HepG2 (cell line): ENCODE measurements around the gene KNG1. TPM values are rescaled to one million over a fixed set of nuclear protein-coding genes. Genes with fewer than 3 reads are reported as not detected.

ENCODE experiments used
- ATF4 ChIP-seq, 2 experiments: fragments of 450-650 bp in 1 of 2; sonication (generic) in 1 of 2; formaldehyde crosslinking; IDR thresholded peaks; 2 replicates each; pipeline versions ENCODE4 v1.5.0 to v1.8.0; 2020 to 2022; ENCODE audit warnings: mild to moderate bottlenecking in 1 of 2, missing genetic modification reagents in 1 of 2
- BRD4 ChIP-seq: sonication (generic); formaldehyde crosslinking; IDR thresholded peaks from 2 replicates; pipeline ENCODE4 v1.4.0; 2020; ENCODE audit warnings: missing genetic modification reagents
- CREB3 ChIP-seq: sonication (generic); formaldehyde crosslinking; IDR thresholded peaks from 2 replicates; pipeline ENCODE4 v1.5.0; 2020; ENCODE audit warnings: missing genetic modification reagents
- EHMT2 ChIP-seq: fragments of 200-600 bp; sonication (generic); IDR thresholded peaks from 2 replicates; pipeline ENCODE4 v1.7.0; 2017; ENCODE audit warnings: antibody characterized with exemption, low read depth, low read length, borderline replicate concordance
- FOXJ3 ChIP-seq: sonication (generic); formaldehyde crosslinking; IDR thresholded peaks from 2 replicates; pipeline ENCODE4 v1.4.0; 2020; ENCODE audit warnings: missing genetic modification reagents, mild to moderate bottlenecking, borderline replicate concordance
- HMG20A ChIP-seq: IDR thresholded peaks from 2 replicates; pipeline ENCODE4 v1.6.1; 2016; ENCODE audit warnings: borderline replicate concordance
- LBX2 ChIP-seq: sonication (generic); formaldehyde crosslinking; IDR thresholded peaks from 2 replicates; pipeline ENCODE4 v1.5.0; 2020; ENCODE audit warnings: missing genetic modification reagents, mild to moderate bottlenecking, borderline replicate concordance
- MLX ChIP-seq: IDR thresholded peaks from 2 replicates; pipeline ENCODE4 v1.6.1; 2016
- NAIF1 ChIP-seq: sonication (generic); formaldehyde crosslinking; IDR thresholded peaks from 2 replicates; pipeline ENCODE4 v1.5.0; 2020; ENCODE audit warnings: mild to moderate bottlenecking, missing genetic modification reagents, borderline replicate concordance
- PBX2 ChIP-seq: IDR thresholded peaks from 2 replicates; pipeline ENCODE4 v1.6.1; 2016; ENCODE audit warnings: control low read depth
- RNF2 ChIP-seq: fragments of 450-650 bp; conservative IDR thresholded peaks from 2 replicates; pipeline ENCODE4 v1.6.1; 2016; ENCODE audit warnings: low read depth
- SPEN ChIP-seq: sonication (generic); formaldehyde crosslinking; IDR thresholded peaks from 2 replicates; pipeline ENCODE4 v1.5.1; 2020; ENCODE audit warnings: low read depth, mild to moderate bottlenecking, missing genetic modification reagents
- TBP ChIP-seq: sonication (generic); formaldehyde crosslinking; IDR thresholded peaks from 2 replicates; pipeline ENCODE4 v1.5.0; 2020; ENCODE audit warnings: missing genetic modification reagents
- YEATS4 ChIP-seq: sonication (generic); formaldehyde crosslinking; IDR thresholded peaks from 2 replicates; pipeline ENCODE4 v1.4.0; 2020; ENCODE audit warnings: missing genetic modification reagents, borderline replicate concordance
- ZFYVE20 ChIP-seq: sonication (generic); formaldehyde crosslinking; IDR thresholded peaks from 2 replicates; pipeline ENCODE4 v1.8.0; 2023; ENCODE audit warnings: low read depth, mild to moderate bottlenecking, moderate library complexity, missing genetic modification reagents, borderline replicate concordance
- ZNF143 ChIP-seq: sonication (generic); formaldehyde crosslinking; IDR thresholded peaks from 2 replicates; pipeline ENCODE4 v1.4.0; 2020; ENCODE audit warnings: missing genetic modification reagents
- ZNF253 ChIP-seq: sonication (generic); formaldehyde crosslinking; IDR thresholded peaks from 2 replicates; pipeline ENCODE4 v1.8.0; 2022; ENCODE audit warnings: mild to moderate bottlenecking, missing genetic modification reagents, borderline replicate concordance
- ZNF282 ChIP-seq: fragments of 450-650 bp; IDR thresholded peaks from 2 replicates; pipeline ENCODE4 v1.6.1; 2018; ENCODE audit not compliant: partially characterized antibody
- ZNF34 ChIP-seq: sonication (generic); formaldehyde crosslinking; IDR thresholded peaks from 2 replicates; pipeline ENCODE4 v1.4.0; 2020; ENCODE audit warnings: mild to moderate bottlenecking, missing genetic modification reagents, borderline replicate concordance
- ZNF414 ChIP-seq: sonication (generic); formaldehyde crosslinking; IDR thresholded peaks from 2 replicates; pipeline ENCODE4 v1.5.0; 2020; ENCODE audit warnings: missing genetic modification reagents
- ZNF431 ChIP-seq: sonication (generic); formaldehyde crosslinking; IDR thresholded peaks from 2 replicates; pipeline ENCODE4 v1.9.0; 2022; ENCODE audit warnings: missing genetic modification reagents, low read depth, mild to moderate bottlenecking, borderline replicate concordance
- ZNF703 ChIP-seq: sonication (generic); formaldehyde crosslinking; IDR thresholded peaks from 2 replicates; pipeline ENCODE4 v1.5.1; 2020; ENCODE audit warnings: missing genetic modification reagents, mild to moderate bottlenecking, moderate library complexity, borderline replicate concordance
- ZNF772 ChIP-seq: sonication (generic); formaldehyde crosslinking; IDR thresholded peaks from 2 replicates; pipeline ENCODE4 v1.5.0; 2020; ENCODE audit warnings: mild to moderate bottlenecking, missing genetic modification reagents
- ZNF816 ChIP-seq: sonication (generic); formaldehyde crosslinking; IDR thresholded peaks from 2 replicates; pipeline ENCODE4 v1.8.0; 2022; ENCODE audit warnings: missing genetic modification reagents, mild to moderate bottlenecking, borderline replicate concordance
- ZSCAN25 ChIP-seq: sonication (generic); formaldehyde crosslinking; IDR thresholded peaks from 2 replicates; pipeline ENCODE4 v1.8.0; 2022; ENCODE audit warnings: mild to moderate bottlenecking, missing genetic modification reagents
- polyA plus RNA-seq, 8 experiments: library from polyadenylated mRNA; depleted of rRNA in 3 of 8; stranded (reverse) in 7 of 8; unstranded in 1 of 8; fragments of >200 nt; fragmentation: Illumina TruSeq in 4 of 8; extraction: Trizol in 4 of 8; gene quantifications; 2 replicates each; pipeline versions ENCODE4 v1.2.1 to v1.2.3, GENCODE V29; 2011 to 2016; ENCODE audit warnings: low read depth in 4 of 8, missing spikeins in 1 of 8, mixed read lengths in 1 of 8; ENCODE audit not compliant: insufficient read depth in 1 of 8
- total RNA-seq, 5 experiments: library from RNA; depleted of rRNA; stranded (reverse); fragments of >200 nt; fragmentation: Illumina TruSeq; extraction: Trizol; gene quantifications; 2 replicates each; pipeline ENCODE4 v1.2.3, GENCODE V29; 2016; ENCODE audit warnings: low read depth in 1 of 5

Gene KNG1
- total and polyA plus RNA-seq, 2 of the 13 experiments (the other 11 are each of a cell fraction or from before 2014, with no cell fraction given) = 6.5 to 7.0 TPM

GRCh38 chr3:186783731-186784515, 66.8 kb downstream of the KNG1 start (continued):
- TF ChIP-seq PBX2 (CRISPR knock-in tag) = peak; percentile 89
- TF ChIP-seq EHMT2 = no peak
- no peak for TF ChIP-seq ZNF772 (CRISPR knock-in tag)
- no peak for TF ChIP-seq RNF2
- no peak; the same call in 1 of the 2 replicates for TF ChIP-seq ZNF414 (CRISPR knock-in tag)
- TF ChIP-seq MLX (CRISPR knock-in tag) = no peak
- TF ChIP-seq ZNF282 = no peak
- TF ChIP-seq YEATS4 (CRISPR knock-in tag) = peak; percentile 13
- TF ChIP-seq ZNF431 (CRISPR knock-in tag) = peak; percentile 71; the same call in 1 of the 2 replicates
- TF ChIP-seq ZSCAN25 = no peak
- no peak for TF ChIP-seq ATF4 (CRISPR knock-in tag; IDR thresholded peaks at IDR 0.05)
- no peak for TF ChIP-seq ZFYVE20 (CRISPR knock-in tag)
- TF ChIP-seq ZNF703 = no peak; the same call in 1 of the 2 replicates
- no peak for TF ChIP-seq ZNF816 (CRISPR knock-in tag)
- no peak for TF ChIP-seq FOXJ3 (CRISPR knock-in tag)
- peak; percentile 81; the same call in 1 of the 2 replicates for TF ChIP-seq SPEN (CRISPR knock-in tag)
- TF ChIP-seq ZNF253 (CRISPR knock-in tag) = no peak
- no peak for TF ChIP-seq TBP (CRISPR knock-in tag)
- no peak for TF ChIP-seq BRD4 (CRISPR knock-in tag)
- no peak for TF ChIP-seq CREB3 (CRISPR knock-in tag)
- peak; percentile 92; the same call in 1 of the 2 replicates for TF ChIP-seq ZNF34 (CRISPR knock-in tag)
- TF ChIP-seq HMG20A = no peak
- TF ChIP-seq LBX2 = 0 out of 2 replicates have a peak, but pooled peaks have one; percentile 44
- TF ChIP-seq ZNF143 (CRISPR knock-in tag) = no peak
- TF ChIP-seq NAIF1 (CRISPR knock-in tag) = no peak
